NCI-H187 (cell line): ENCODE results near the gene FANCG.

Experiments
- DNase-seq, 2 experiments: peaks; one replicate each; lab custom pipeline; 2025; lab: John Stamatoyannopoulos, UW

The FANCG gene

GRCh38 chr9:35060548-35061207 is 19.1 kb downstream of the FANCG start:
- no peak for DNase-seq

- DNase-seq: no peak
Measured at GRCh38 chr9:35059438-35059837, 20.3 kb downstream of the FANCG start.

- DNase-seq: no peak
Measured at GRCh38 chr9:35057271-35057620, 22.5 kb downstream of the FANCG start.

- DNase-seq: no peak
Measured at GRCh38 chr9:35056571-35057270, 23.0 kb downstream of the FANCG start.

- DNase-seq: no peak
Measured at GRCh38 chr9:35054871-35055644, 24.7 kb downstream of the FANCG start.

- no peak for DNase-seq
Measured at GRCh38 chr9:35054185-35054835, 25.4 kb downstream of the FANCG start.

- no peak for DNase-seq
Measured at GRCh38 chr9:35051069-35051967, 28.4 kb downstream of the FANCG start.

- DNase-seq: no peak
Measured at GRCh38 chr9:35048511-35048910, 31.2 kb downstream of the FANCG start.

- no peak for DNase-seq
Measured at GRCh38 chr9:35044071-35044470, 35.7 kb downstream of the FANCG start.

GRCh38 chr9:35042891-35043545 is 36.7 kb downstream of the FANCG start:
- DNase-seq: no peak

GRCh38 chr9:35042081-35042604 is 37.6 kb downstream of the FANCG start:
- no peak for DNase-seq

- DNase-seq: no peak
Measured at GRCh38 chr9:35035851-35036701, 43.7 kb downstream of the FANCG start.

- DNase-seq: no peak
Measured at GRCh38 chr9:35033101-35033500, 46.6 kb downstream of the FANCG start.

- DNase-seq: no peak
Measured at GRCh38 chr9:35029852-35030251, 49.9 kb downstream of the FANCG start.

- no peak for DNase-seq
Measured at GRCh38 chr9:35029241-35029640, 50.5 kb downstream of the FANCG start.

- no peak for DNase-seq
Measured at GRCh38 chr9:35028341-35028740, 51.4 kb downstream of the FANCG start.

- DNase-seq: no peak
Measured at GRCh38 chr9:35027860-35028259, 51.9 kb downstream of the FANCG start.

- no peak for DNase-seq
Measured at GRCh38 chr9:35027374-35027773, 52.4 kb downstream of the FANCG start.

GRCh38 chr9:35026671-35027070 is 53.1 kb downstream of the FANCG start:
- DNase-seq: no peak
